Stimulated activated CD8-positive, alpha-beta memory T cell treated with anti-CD3 and anti-CD28 coated beads, Interleukin-4, amount 100 ng/mL, for 1 hour (primary cell): ENCODE data around the gene FRMD3.

Source experiments
- DNase-seq, 2 donors: peaks; one replicate each; pipeline ENCODE4 v3.0.0-alpha.2; 2020; ENCODE audit warnings: low read depth in 2 of 2, low spot score in 1 of 2

FRMD3 gene

DNA sequence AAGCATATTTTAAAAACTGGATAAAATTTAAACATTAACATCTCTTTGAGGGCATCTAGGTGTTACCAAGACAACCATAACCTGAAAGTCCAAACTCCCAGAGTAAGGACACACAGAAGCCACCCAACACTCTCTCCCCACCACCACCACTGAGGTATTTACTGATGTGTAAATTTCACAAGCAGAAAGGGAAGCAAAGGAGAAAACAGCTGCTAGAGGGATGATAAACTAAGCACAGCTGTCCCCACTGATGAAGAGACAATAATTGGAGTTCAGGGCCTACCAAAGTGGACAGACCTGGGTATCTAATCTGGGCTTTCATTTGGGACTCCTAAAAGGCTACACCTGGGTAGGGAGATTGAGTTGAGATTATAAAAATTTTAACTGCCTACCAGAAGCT, 63.6 kb downstream of the FRMD3 start:
- no peak for DNase-seq

DNA sequence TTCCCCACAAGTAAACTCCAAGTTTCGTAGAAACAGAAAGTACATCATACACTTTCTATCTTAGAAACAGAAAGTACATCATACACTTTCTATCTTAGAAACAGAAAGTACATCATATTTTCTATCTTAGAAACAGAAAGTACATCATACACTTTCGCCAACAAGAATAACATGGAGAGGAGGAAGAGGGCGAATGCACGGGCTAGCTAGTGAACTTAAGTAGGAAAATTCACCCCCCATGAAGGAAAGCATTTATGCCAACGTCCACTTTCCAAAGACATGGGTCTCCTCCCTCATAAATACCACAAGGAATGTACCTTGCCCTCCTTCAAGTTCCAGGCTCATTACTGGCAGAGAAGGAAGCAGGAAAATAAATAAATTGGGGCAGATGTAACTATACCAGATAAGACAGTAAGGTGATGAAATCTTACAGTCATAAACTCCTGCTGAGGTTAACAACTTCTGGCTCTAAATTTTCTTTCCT, 64.7 kb downstream of the FRMD3 start:
- DNase-seq = no peak

DNA sequence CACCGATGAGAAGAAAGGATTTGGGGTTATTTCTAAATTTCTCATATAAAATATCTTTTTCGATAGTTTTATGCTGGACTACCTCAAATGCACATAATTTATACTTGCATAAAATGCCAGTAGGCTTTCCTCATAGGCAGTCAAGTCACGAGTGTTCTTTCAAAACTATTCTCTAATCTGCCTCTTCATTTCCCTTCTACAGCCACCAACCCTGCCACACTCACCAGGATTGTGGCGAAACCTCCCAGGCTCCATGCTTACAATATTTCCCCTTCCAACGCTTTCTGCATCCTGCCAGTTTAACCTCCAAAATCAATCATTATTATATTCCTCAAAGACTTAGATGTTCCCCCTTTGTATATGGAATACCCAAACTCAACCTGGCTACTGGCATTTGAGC, 65.4 kb downstream of the FRMD3 start:
- no peak for DNase-seq

DNA sequence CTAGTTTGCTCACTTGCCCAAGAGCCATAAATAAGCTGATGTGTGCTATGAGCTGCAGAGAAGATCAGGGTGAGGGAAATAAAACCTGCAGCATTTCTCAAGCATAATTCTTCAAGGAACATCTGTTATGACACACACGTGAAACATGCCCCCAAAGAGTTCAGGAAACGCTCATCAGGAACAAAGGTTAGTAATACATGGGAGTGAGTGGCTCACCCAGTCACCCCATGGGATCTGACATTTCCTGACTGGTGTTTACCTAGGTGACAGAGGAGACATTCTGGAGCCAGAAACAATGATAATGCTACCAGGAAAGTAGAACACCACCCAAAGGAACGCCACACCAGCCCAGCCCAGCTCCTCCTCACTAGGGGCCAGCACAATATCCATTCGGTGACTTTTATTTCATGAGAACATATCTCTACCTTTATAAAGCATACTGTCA, 66.0 kb downstream of the FRMD3 start:
- no peak for DNase-seq

DNA sequence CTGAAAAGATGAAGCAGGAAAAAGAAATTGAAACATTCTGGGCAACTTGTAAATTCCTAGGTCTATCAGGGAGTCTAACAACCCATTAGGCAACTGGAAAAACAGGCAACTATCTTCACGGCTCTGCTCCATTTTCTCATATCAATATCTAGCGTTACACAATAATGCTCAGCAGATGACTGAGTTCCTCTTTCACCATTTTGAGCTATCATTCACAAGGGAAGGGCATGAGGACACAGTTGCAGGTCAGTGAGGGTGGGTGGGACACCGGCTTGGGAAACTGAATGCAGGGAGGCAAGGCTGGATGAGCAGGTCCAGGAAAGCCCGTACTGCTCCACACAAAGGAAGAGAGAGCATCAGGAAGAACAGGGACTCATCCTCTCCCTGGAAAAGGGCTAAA, 67.0 kb downstream of the FRMD3 start:
- DNase-seq = no peak

DNA sequence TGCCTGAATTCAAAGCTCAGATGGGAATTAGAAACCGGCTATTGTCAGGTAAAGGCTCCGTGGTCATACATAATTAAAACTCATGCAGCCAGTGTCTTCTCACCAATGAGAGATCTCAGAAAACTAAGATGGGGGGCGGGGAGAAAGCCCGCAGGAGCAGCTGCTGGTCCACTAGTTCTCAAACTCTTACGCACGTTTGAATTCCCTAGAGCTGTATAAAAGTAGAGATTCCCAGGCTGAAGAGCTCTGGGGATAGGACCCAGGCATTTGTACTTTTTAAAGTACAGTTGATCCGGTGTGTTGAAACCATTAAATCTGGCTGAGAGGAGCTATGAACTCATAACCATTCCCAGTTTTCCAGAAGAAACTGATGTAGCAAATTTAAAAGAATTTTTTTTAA, 68.5 kb downstream of the FRMD3 start:
- DNase-seq = no peak

DNA sequence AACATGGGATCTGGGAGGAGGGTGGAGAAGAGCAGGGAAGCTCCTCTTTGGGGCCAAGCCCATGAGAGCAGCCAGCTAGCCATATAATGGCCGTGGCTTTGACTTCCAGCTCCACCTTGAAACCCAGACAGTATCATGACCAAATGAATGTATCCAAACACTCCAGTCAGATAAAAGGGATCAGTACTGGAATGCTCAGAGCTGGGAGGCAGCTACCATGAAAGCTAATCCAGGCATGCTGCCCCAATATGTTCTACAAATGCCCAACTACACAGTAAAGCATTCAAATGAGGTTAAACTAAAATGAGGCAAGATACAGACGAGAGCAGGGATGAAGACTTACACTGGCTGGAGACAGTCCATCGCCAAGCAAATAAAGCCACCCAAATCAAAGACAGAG, 69.4 kb downstream of the FRMD3 start:
- no peak for DNase-seq

DNA sequence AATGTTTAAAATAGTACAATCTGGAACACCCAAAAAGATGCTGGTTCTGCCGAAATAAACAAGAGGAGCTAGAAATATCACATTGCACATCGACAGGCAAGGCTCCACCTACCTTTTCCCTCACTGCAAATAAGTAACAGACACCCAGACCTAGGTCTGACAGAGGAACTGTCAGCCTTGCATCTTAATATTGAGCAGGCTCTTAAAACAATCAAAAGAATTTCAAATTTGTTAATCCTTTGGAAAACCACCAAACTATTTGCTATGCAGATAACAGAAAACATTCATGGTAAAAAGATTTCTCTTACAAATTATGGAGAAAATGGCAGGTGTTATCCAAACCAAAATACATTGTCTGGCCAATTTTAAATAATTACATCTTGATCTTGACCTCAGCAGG, 71.3 kb downstream of the FRMD3 start:
- DNase-seq = no peak

DNA sequence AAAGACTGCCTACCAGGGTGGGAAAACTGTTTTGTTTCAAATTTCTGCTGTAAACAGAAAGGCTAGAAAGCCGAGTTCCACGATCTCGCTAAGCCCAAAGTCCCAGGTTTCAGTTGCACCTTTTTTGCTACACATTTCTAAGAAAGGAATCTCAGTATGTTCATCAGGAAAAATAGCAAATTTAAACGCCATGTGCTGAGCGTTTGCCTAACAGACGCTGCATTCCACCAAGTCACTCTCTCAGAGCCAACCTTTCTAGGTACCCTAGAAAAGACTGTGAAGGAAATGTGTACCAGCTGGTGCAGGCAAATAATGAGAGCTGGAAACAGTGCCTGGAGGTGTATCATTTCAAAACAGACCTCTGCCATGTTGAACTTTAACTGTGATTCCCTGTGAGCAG, 71.8 kb downstream of the FRMD3 start:
- DNase-seq = no peak

DNA sequence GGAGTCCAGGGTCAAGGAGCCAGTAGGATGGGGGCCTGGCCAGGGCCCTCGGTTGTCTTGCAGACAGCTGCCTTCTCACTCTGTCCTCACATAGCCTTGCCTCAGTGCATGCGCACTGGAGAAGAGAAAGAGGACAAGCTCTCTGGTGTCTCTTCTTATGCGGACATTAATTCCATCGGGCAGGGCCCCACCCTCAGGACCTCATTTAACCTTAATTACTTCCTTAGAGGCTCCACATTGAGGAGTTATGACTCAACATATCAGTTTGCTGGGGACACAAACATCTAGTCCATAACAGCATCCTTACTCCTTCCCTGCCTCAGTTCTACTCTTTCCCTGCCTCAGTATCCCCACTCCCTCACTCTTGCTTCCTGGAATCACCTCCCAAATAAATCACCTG, 78.4 kb downstream of the FRMD3 start:
- no peak for DNase-seq

DNA sequence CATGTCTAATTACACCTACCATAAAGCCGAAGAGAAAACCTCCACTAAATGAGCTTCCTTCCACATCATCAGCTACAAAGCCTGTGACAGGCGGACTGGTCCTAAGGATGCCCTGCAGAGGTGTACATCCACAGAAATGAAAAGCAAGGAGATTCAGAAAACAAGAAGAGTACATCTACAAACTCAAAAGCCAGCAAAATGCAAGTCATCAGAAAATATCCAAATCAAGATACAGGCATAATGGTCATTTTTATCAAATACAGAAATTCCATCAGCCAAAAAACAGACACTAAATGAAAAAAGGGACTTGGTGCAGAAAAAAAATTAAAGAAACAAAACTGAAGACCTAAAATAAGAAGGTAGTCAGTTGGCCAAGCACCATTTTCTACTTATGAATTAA, 79.7 kb downstream of the FRMD3 start:
- DNase-seq = no peak

DNA sequence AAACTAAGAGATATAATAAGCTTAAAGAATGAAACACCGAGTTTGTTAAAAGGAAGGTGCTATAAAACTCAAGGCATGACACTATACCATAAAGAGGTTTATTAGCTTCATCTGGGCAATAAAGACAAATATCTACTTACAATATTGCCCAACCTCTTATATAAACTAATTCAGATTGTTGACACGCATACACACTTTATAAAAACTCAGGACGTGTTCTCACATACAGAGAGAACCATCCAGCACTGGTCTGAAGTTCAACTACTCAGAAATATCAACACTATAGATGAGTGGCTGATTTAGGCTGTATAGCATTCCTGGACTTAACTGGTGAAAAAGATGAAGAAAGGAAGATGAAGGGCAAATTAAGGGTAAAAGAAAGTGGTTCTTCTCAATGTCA, 81.2 kb downstream of the FRMD3 start:
- no peak for DNase-seq

DNA sequence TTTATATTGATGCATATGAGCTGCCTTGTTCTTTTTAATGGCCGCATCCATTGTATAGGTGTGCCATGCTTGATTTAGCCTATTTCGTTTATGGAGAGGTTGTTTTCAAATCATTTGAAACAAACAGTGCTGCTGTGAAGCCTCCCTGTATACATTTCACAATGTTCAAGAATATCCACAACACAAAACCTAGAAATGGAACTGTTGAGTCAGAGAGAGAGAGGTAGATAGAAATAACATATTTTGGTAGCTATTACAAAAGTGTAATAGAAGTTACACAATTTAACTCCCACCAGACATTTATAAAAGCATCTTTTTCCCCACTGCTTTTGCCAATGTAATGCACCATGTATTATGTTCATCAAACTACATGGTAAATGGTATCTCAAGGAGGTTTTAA, 82.0 kb downstream of the FRMD3 start:
- DNase-seq = no peak

DNA sequence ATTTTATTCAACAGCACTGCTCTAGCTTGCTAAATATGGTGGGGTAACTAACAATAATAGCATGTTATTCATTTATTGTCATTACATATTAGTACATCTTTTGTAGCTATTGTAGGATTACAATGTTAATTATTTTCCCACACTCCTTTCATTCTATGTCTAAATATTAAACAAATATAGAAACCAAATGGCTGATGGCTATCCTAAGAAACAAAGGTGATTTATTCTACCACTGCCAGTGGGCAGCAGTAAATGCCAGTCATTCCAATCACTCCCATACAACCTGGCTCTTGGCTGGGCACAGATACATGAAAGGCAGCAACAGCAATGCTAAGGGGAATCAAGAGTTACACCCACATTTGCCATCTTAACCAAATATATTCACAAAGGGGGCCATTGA, 84.1 kb downstream of the FRMD3 start:
- no peak for DNase-seq

DNA sequence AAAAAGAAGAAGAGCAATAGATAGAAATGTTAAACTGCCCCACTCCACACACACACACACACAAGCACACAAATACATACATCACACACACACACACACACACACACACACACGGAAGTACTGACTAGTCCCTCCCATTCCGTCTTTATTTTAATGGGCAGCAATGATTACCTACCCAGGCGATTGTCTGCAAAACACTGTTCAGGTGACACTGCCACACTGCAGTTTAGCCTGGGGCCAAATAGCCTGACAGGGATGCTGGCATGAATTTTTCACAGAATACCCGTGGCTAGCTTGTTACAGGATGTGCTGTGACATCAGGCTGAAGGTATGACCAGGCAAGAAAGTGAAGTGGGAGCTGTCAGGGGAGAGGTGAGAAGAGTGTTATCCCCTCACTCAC, 86.9 kb downstream of the FRMD3 start:
- no peak for DNase-seq

DNA sequence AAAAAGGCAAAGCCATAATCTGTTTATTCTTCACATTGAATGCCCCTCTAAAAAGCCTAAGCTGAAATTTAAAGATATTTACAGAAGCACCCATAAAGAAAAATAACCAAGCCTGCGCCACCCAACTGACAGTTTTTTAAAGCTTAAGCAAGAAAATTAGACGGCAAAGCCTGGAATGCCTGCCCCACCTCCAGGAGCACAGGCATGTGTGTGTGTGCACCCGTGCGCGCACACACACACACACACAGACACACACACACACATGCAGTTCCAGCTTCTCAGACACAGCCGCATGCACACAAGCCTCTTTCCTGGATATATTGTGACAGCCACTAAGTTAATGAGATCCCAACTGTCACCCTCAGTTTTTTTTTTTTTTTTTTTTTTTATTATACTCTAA, 88.2 kb downstream of the FRMD3 start:
- DNase-seq = no peak

DNA sequence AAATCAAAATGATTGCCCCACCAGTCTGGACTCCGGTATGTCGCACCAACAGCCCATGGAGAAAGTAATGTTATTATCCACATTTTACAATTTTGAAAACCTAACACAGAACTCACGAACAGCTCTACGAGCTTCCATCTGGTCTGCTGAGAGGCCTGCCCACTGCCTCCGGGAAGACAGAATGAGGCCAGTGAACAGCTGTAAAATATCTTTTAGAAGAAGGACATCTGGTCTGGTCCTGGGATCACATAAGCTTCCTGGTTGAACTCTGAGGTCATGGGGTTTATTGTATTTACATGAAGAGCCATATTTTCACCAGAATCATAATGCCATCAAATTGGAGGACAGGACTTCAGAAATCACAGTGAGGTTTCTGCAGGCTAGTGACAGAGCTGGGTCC, 89.0 kb downstream of the FRMD3 start:
- no peak for DNase-seq

DNA sequence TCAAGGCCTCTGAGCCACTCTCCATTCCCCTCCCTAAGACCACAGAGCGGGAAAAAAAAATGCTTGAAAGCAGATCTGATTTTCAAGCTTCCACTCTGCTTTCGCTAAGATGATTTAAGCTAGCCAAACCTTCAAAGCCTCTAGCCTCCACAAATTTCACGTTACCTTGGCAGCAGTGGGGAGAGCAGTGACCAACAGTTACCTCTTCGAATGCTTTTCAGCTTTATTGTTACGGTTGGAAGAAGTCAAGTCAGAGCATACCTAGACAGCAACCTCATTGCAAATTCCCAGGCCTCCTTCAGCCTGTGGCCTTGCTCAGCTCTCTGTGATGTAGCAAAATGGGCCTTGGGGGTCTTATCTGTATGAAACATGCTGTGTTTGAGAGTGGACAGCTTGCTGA, 89.6 kb downstream of the FRMD3 start:
- no peak for DNase-seq

DNA sequence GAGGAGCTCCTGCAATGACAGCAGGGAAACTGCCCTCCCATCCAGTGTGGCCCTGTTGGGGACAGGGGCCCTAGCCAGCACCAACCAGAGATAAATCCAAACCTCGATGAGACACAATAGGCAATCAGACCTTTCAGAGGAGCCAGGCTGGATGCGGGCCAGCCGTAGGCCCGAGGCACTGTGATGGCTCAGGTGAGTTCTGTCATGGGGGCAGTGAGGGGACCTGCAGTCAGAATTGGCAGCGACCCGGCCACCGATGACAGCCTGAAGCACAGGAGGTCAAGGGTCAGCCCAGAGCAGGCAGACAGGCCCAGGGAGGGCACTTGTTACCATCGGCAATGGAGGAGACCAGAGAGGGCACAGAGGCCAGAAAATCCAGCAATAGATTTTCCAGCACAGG, 90.8 kb downstream of the FRMD3 start:
- no peak for DNase-seq

DNA sequence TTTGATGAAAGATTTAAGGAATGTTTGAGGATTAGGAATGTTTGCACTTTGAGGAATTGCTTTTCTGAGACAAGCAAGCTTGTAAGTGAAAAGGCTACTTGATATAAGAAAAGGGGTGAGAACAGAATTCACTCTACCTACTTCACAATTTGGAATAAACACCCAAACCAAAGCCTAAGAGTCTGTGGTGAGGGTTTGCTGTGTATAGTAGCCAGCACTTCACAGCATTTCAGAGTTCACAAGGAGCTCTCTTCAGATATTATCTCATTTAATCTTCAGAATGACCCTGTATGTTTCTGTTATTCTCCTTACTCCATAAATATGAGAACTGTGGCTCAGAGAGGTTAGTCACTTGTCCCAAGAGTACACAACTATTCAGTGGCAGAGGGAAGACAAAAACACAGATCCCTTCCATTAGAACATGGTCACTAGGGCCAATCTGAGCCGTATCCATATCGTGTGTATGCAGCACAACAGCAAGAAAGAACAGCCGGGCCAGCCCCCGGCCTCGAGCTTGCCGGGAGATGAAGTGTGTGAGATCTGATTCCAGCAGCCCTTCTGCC, 92.4 kb downstream of the FRMD3 start:
- DNase-seq = no peak

DNA sequence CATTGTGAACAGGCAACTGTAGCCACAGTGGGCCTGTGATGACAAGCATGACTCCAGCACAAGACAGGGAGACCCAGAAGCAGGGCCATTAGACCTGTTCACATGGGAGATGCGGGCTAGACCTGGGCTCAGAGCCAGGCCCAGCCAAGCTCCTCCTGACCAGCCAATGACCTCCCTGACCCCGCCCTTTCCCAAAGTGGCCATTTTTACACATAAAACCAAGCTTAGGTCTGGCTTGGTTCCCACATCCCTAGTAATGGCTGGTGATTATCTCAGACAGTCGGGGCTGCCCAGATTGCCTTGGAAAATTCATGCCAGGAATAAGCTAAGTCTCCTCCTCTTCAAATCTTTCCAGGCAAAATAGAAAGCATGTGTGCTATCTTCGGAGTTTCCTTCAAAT, 94.1 kb downstream of the FRMD3 start:
- DNase-seq = no peak

DNA sequence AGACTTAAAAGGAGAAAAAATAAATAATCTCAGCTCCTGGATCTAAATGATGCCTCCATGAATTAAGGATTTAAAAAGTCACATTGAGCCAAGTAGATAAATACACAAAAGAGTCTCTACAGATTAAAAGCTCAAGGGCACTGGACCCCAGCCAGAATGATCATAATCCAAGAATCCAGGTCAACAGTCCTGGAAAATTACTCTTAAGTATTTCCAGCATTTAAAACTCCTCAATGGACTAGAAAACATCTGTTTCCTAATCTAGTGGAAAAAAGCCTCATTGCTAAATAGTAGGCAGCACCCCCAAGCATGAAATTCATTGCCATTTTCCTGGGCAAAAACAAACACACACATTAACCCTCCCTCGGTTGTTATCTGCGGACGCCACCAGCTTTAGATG, 96.8 kb downstream of the FRMD3 start:
- DNase-seq = no peak

DNA sequence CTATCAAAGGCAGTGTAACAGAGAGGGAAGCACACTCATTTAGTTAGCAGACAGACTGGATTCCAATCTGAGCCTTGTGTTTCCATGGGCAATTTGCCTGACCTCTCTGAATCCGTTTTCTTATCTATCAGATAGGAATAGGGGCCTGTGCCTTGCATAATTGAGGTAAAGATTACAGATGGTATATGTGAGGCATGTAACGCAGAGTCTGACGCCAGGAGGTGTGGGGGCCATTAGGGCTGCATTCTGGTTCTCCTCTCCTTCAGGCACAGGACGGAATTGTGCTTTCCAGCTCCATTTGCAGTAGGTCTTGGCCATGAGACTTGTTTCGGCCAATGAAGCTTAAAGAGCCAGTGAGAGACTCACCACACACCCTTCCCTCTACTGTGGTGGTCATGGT, 97.6 kb downstream of the FRMD3 start:
- no peak for DNase-seq

DNA sequence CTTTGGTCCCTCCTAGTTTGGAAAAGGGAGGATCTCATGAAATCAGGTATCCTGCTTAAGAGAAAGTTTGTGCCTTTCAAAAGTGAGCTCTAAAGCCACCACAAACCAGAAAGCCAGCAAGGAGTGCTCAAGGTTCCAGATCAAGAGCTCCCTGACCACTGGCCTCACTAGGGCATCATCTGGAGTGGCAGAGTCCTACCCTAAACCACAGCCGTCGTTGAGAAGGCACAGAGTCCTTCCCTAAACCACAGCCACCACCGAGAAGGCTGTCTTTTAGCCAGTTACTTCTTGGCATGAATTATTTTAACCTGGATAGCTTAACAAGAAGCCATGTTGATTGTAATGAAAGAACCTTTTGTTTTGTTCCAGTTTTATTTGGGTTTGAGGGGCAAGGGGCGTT, 102.9 kb downstream of the FRMD3 start:
- DNase-seq = no peak
